Left lung (tissue), 10 donors: ENCODE data around the gene CCDC78. TPM values are rescaled to one million over a fixed set of nuclear protein-coding genes. Genes with fewer than 3 reads are reported as not detected.

Experiments
- ATAC-seq: fragments of 200-7000 bp; cut with Tn5 transposase; one replicate; pipeline ENCODE4 v1.9.1; 2020; ENCODE audit warnings: moderate library complexity
- DNase-seq, 4 donors: peaks; one replicate each; pipeline ENCODE4 v3.0.0-alpha.2; 2013 to 2020
- H3K27ac ChIP-seq, 2 donors: fragments of 200-600 bp; sonication (generic) in 1 of 2; one replicate each; pipeline versions ENCODE4 v1.5.0 to v1.8.0; 2020 to 2021
- H3K27me3 ChIP-seq, 2 donors: fragments of 200-600 bp; sonication (generic) in 1 of 2; one replicate each; pipeline versions ENCODE4 v1.5.0 to v1.8.0; 2020 to 2021
- H3K36me3 ChIP-seq, 2 donors: fragments of 200-600 bp; sonication (generic) in 1 of 2; one replicate each; pipeline versions ENCODE4 v1.5.0 to v1.8.0; 2020 to 2021
- H3K4me1 ChIP-seq, 2 donors: fragments of 200-600 bp; one replicate each; pipeline ENCODE4 v1.8.0; 2021
- H3K4me3 ChIP-seq, 2 donors: fragments of 200-600 bp; sonication (generic) in 1 of 2; one replicate each; pipeline versions ENCODE4 v1.5.0 to v1.8.0; 2020 to 2021; ENCODE audit warnings: mild to moderate bottlenecking in 1 of 2
- H3K9me3 ChIP-seq, 2 donors: fragments of 200-600 bp; sonication (generic) in 1 of 2; one replicate each; pipeline versions ENCODE4 v1.5.0 to v1.8.0; 2020 to 2021
- CTCF ChIP-seq, 2 donors: fragments of 200-600 bp; sonication (generic) in 1 of 2; IDR thresholded peaks; one replicate each; pipeline versions ENCODE4 v1.5.0 to v1.8.0; 2021; ENCODE audit warnings: antibody characterized with exemption in 2 of 2
- intact Hi-C, 2 donors: fragments of 100-400 bp; cut with DNase I; formaldehyde crosslinking; loops; one replicate each; pipeline versions ENCODE4 v1.11.2 to v1.14.2; 2022
- polyA plus RNA-seq, 6 donors: library from polyadenylated mRNA; unstranded; fragments of 120-200 nt; gene quantifications; one replicate each; pipeline ENCODE4 v1.2.1, GENCODE V29; 2013; ENCODE audit not compliant: insufficient read length in 6 of 6
- total RNA-seq, 2 donors: library from RNA; stranded (reverse); fragmentation: NEBNext Ultra II Directional; extraction: Animal tissue kit (Norgen Biotek cat#: 25700); gene quantifications; one replicate each; pipeline ENCODE4 v1.2.1, GENCODE V29; 2021
- donor health status: DM: no; HTN: yes; CAD: no.
- donor health status: DM: no; HTN: no; CAD: no.

Gene CCDC78
- total and polyA plus RNA-seq, 8 donors: 0.96 to 13.7 (median 8.6) TPM

GRCh38 chr16:706189-707061 lies 19.8 kb downstream of the CCDC78 start:
- no peak for TF ChIP-seq CTCF (IDR thresholded peaks at IDR 0.05)
- Histone ChIP-seq H3K27me3 (peaks cover 64 to 99% of the 10 kb centered on the region in 2 donors), H3K4me3 (no peak overlapping the region), H3K36me3 (no peaks in the 10 kb centered on the region), H3K27ac (no peak overlapping the region), H3K9me3 (no peaks in the 10 kb centered on the region), H3K4me1 (no peaks in the 10 kb centered on the region)
- intact Hi-C loops: no loop called here
- ATAC-seq (no peak), DNase-seq (no peak)

- Histone ChIP-seq H3K27ac (no peak within 1 kb of the TSS), H3K27me3 (peaks cover 66 to 99% of the 10 kb centered on the region in 2 donors), H3K36me3 (no peaks in the 10 kb centered on the region), H3K4me3 (no peak within 1 kb of the TSS), H3K4me1 (no peaks in the 10 kb centered on the region), H3K9me3 (no peaks in the 10 kb centered on the region)
- intact Hi-C loops: no loop called here
- no peak for TF ChIP-seq CTCF (IDR thresholded peaks at IDR 0.05)
- ATAC-seq (no peak), DNase-seq (no peak)
Measured at GRCh38 chr16:705431-706188, 20.6 kb downstream of the CCDC78 start, which contains the start of gene FBXL16. Gene FBXL16, minus strand, starts transcription at chr16:705801. Its CDS starts 8,396 bp downstream, at chr16:697405.

- Histone ChIP-seq H3K4me1 (no peaks in the 10 kb centered on the region), H3K36me3 (no peaks in the 10 kb centered on the region), H3K27ac (no peak overlapping the region), H3K27me3 (peaks cover 67 to 99% of the 10 kb centered on the region in 2 donors), H3K9me3 (no peaks in the 10 kb centered on the region), H3K4me3 (no peak overlapping the region)
- ATAC-seq (no peak), DNase-seq (no peak)
- intact Hi-C loops: no loop called here
- no peak for TF ChIP-seq CTCF (IDR thresholded peaks at IDR 0.05)
Measured at GRCh38 chr16:704552-705380, 21.5 kb downstream of the CCDC78 start.

GRCh38 chr16:704047-704446 lies 22.2 kb downstream of the CCDC78 start:
- Histone ChIP-seq H3K27ac (no peak overlapping the region), H3K4me1 (no peaks in the 10 kb centered on the region), H3K27me3 (peaks cover 70 to 99% of the 10 kb centered on the region in 2 donors), H3K4me3 (no peak overlapping the region), H3K36me3 (no peaks in the 10 kb centered on the region), H3K9me3 (no peaks in the 10 kb centered on the region)
- no peak for TF ChIP-seq CTCF (IDR thresholded peaks at IDR 0.05)
- DNase-seq: no peak
- intact Hi-C loops: no loop called here
- no peak for ATAC-seq
